ENCODE measurements around the gene KCNE1.
"Not testable (repeated sequence)": the region's sequence is repeated elsewhere in the genome, so short reads cannot be mapped to it uniquely, and the experiment has no call there.

Gene KCNE1

GRCh38 chr21:34511181-34511580, 829 bp downstream of the KCNE1 start:
- DNase-seq (ENCODE audit: low spot score), result no peak

GRCh38 chr21:34510148-34511142, 1.6 kb downstream of the KCNE1 start:
- DNase-seq (ENCODE audit: low spot score), result no peak

- no peak for DNase-seq (ENCODE audit: low spot score)
Measured at GRCh38 chr21:34509151-34509550, 2.9 kb downstream of the KCNE1 start.

- no peak for DNase-seq (ENCODE audit: low spot score)
Measured at GRCh38 chr21:34504595-34504994, 7.4 kb downstream of the KCNE1 start.

- no peak for DNase-seq (ENCODE audit: low spot score)
Measured at GRCh38 chr21:34502480-34503106, 9.4 kb downstream of the KCNE1 start.

GRCh38 chr21:34501716-34502115, 10.3 kb downstream of the KCNE1 start:
- DNase-seq (ENCODE audit: low spot score), result no peak

GRCh38 chr21:34500191-34500590, 11.8 kb downstream of the KCNE1 start:
- no peak for DNase-seq (ENCODE audit: low spot score)

GRCh38 chr21:34499116-34499515, 12.9 kb downstream of the KCNE1 start:
- no peak for DNase-seq (ENCODE audit: low spot score)

- no peak for DNase-seq (ENCODE audit: low spot score)
Measured at GRCh38 chr21:34498623-34499022, 13.4 kb downstream of the KCNE1 start.

GRCh38 chr21:34483854-34484253, 28.2 kb downstream of the KCNE1 start:
- DNase-seq (ENCODE audit: low spot score), result not testable (repeated sequence)

GRCh38 chr21:34483435-34483834, 28.6 kb downstream of the KCNE1 start:
- DNase-seq (ENCODE audit: low spot score), result not testable (repeated sequence)

GRCh38 chr21:34467333-34467732, 44.7 kb downstream of the KCNE1 start:
- DNase-seq (ENCODE audit: low spot score), result not testable (repeated sequence)

- DNase-seq (ENCODE audit: low spot score), result not testable (repeated sequence)
Measured at GRCh38 chr21:34459426-34459825, 52.6 kb downstream of the KCNE1 start.

GRCh38 chr21:34458266-34458665, 53.7 kb downstream of the KCNE1 start:
- not testable (repeated sequence) for DNase-seq (ENCODE audit: low spot score)

- DNase-seq (ENCODE audit: low spot score), result not testable (repeated sequence)
Measured at GRCh38 chr21:34456180-34456579, 55.8 kb downstream of the KCNE1 start.

GRCh38 chr21:34455628-34456027, 56.4 kb downstream of the KCNE1 start:
- not testable (repeated sequence) for DNase-seq (ENCODE audit: low spot score)

- not testable (repeated sequence) for DNase-seq (ENCODE audit: low spot score)
Measured at GRCh38 chr21:34447018-34447417, 65.0 kb downstream of the KCNE1 start.

- not testable (repeated sequence) for DNase-seq (ENCODE audit: low spot score)
Measured at GRCh38 chr21:34443486-34443885, 68.5 kb downstream of the KCNE1 start.

GRCh38 chr21:34429710-34430109, 82.3 kb downstream of the KCNE1 start:
- DNase-seq (ENCODE audit: low spot score), result not testable (repeated sequence)

- DNase-seq (ENCODE audit: low spot score), result not testable (repeated sequence)
Measured at GRCh38 chr21:34428441-34428840, 83.6 kb downstream of the KCNE1 start.

- DNase-seq (ENCODE audit: low spot score), result not testable (repeated sequence)
Measured at GRCh38 chr21:34427339-34427738, 84.7 kb downstream of the KCNE1 start.

- not testable (repeated sequence) for DNase-seq (ENCODE audit: low spot score)
Measured at GRCh38 chr21:34423805-34424204, 88.2 kb downstream of the KCNE1 start, which contains the start of gene SMIM34. Gene SMIM34, minus strand, starts transcription at chr21:34423951. Its CDS starts 112 bp downstream, at chr21:34423839.
